ENCODE results near the gene TANC1. TPM values are rescaled to one million over a fixed set of nuclear protein-coding genes. Genes with fewer than 3 reads are reported as not detected.

The TANC1 gene
- total RNA-seq, 1 experiment from 2014 or later: 2.5 TPM

DNA sequence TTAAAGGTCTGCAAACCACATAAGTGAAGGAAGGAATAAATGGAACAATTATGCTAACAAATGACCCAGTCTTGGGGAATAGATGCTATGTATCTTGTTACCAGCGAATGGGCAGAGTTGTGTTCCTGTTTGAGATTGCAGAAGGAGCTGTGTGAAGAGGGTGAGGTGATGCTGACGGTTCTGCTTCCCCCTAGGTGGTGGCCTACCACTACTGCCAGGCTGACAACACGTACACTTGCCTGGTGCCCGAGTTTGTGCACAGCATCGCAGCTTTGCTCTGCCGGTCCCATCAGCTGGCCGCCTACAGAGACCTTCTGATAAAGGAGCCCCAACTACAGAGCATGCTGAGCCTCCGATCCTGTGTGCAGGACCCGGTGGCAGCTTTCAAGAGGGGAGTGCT lies 206.3 kb downstream of the TANC1 start:
- Histone ChIP-seq H4K20me1 (ENCODE audit: control insufficient read depth, insufficient read depth, insufficient read length) (no peaks in the 10 kb centered on the region), H2AFZ (ENCODE audit: low read length) (no peak overlapping the region), H2BK5ac (ENCODE audit: insufficient read length, low read length) (no peak overlapping the region), H3K4me2 (ENCODE audit: insufficient read depth, insufficient read length, low read length) (no peak overlapping the region), H2BK120ac (ENCODE audit: low read depth, low read length, poor library complexity, severe bottlenecking) (no peak overlapping the region), H3K27ac (ENCODE audit: insufficient read length, low read depth, low read length) (no peak overlapping the region), H3T11ph (ENCODE audit: low read length) (no peak overlapping the region), H3K56ac (ENCODE audit: insufficient read length, low read depth, low read length) (no peak overlapping the region), H3K23me2 (ENCODE audit: insufficient read length, low read depth, low read length, poor library complexity, severe bottlenecking) (no peaks in the 10 kb centered on the region), H3K79me2 (ENCODE audit: insufficient read depth, low read length) (no peaks in the 10 kb centered on the region), H2BK15ac (ENCODE audit: low read depth, low read length) (no peak overlapping the region), H3K9me3 (ENCODE audit: control insufficient read depth, low read depth, low read length) (no peaks in the 10 kb centered on the region), H4K5ac (ENCODE audit: insufficient read length, low read depth, low read length) (no peak overlapping the region), H4K91ac (ENCODE audit: insufficient read length, low read depth, low read length) (no peak overlapping the region), H3K4ac (ENCODE audit: low read depth, low read length) (no peak overlapping the region), H3K14ac (ENCODE audit: insufficient read depth, low read length) (no peak overlapping the region), H3K27me3 (ENCODE audit: insufficient read depth, low read length) (no peaks in the 10 kb centered on the region), H2AK5ac (ENCODE audit: insufficient read length, low read length) (no peak overlapping the region), H3K79me1 (ENCODE audit: insufficient read depth, low read depth, low read length, poor library complexity, severe bottlenecking) (no peaks in the 10 kb centered on the region), H2BK20ac (ENCODE audit: low read depth, low read length, poor library complexity, severe bottlenecking) (no peak overlapping the region), H3K23ac (ENCODE audit: insufficient read length, low read depth, low read length) (no peak overlapping the region), H3K4me1 (ENCODE audit: insufficient read depth, low read length) (no peaks in the 10 kb centered on the region), H4K8ac (replicated peaks; ENCODE audit: insufficient read length, low read depth, low read length) (no peak overlapping the region), H2BK12ac (ENCODE audit: insufficient read length, low read depth, low read length) (no peak overlapping the region), H3K18ac (ENCODE audit: insufficient read length, low read depth, low read length) (no peak overlapping the region), H3K9ac (ENCODE audit: extremely low read depth, insufficient read length, low read length) (no peak overlapping the region)
- WGBS (ENCODE audit: extremely low coverage, insufficient read length, low lambda C conversion rate): no CpG with 5 or more reads among the region's 9 CpGs
- peaks cover 0 to 5% (median 1%) of the 10 kb centered on the region in 3 experiments; a peak in 1 of 7 replicates for H3K36me3 Mint-ChIP-seq (ENCODE audit: insufficient read depth in 1 of 3, low read depth in 3 of 3)
- H3K27ac Mint-ChIP-seq: peak overlapping the region in 1 of 3 experiments; percentile 28; a peak in 1 of 7 replicates
- H3K9me3 Mint-ChIP-seq: no peaks in the 10 kb centered on the region
- no peak for DNase-seq
- H3K27me3 Mint-ChIP-seq (ENCODE audit: low read depth): no peaks in the 10 kb centered on the region
- no peak overlapping the region for H3K4me3 Mint-ChIP-seq
- TF ChIP-seq, protein P1, sequence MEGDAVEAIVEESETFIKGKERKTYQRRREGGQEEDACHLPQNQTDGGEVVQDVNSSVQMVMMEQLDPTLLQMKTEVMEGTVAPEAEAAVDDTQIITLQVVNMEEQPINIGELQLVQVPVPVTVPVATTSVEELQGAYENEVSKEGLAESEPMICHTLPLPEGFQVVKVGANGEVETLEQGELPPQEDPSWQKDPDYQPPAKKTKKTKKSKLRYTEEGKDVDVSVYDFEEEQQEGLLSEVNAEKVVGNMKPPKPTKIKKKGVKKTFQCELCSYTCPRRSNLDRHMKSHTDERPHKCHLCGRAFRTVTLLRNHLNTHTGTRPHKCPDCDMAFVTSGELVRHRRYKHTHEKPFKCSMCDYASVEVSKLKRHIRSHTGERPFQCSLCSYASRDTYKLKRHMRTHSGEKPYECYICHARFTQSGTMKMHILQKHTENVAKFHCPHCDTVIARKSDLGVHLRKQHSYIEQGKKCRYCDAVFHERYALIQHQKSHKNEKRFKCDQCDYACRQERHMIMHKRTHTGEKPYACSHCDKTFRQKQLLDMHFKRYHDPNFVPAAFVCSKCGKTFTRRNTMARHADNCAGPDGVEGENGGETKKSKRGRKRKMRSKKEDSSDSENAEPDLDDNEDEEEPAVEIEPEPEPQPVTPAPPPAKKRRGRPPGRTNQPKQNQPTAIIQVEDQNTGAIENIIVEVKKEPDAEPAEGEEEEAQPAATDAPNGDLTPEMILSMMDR (conservative IDR thresholded peaks at IDR 0.05): no peak
- no peaks in the 10 kb centered on the region for H3K4me1 Mint-ChIP-seq
